Activated CD4-positive, alpha-beta memory T cell treated with anti-CD3 and anti-CD28 coated beads for 36 hours (primary cell): ENCODE data around the gene GKN2. TPM values are rescaled to one million over a fixed set of nuclear protein-coding genes. Genes with fewer than 3 reads are reported as not detected.
"Not testable (repeated sequence)": the region's sequence is repeated elsewhere in the genome, so short reads cannot be mapped to it uniquely, and the experiment has no call there.

Experiments used
- CTCF ChIA-PET: fragments of 350-600 bp; sonication (Branson Sonifier 250); formaldehyde crosslinking; loops from one replicate; lab custom pipeline; 2021; ENCODE audit warnings: antibody characterized with exemption, inconsistent platforms; lab: Charles Lee
- POLR2A ChIA-PET: fragments of 350-600 bp; sonication (Branson Sonifier 250); formaldehyde crosslinking; loops from one replicate; lab custom pipeline; 2021; ENCODE audit warnings: antibody characterized with exemption; lab: Charles Lee
- DNase-seq: peaks from one replicate; pipeline ENCODE4 v3.0.0-alpha.2; 2020
- H3K27ac Mint-ChIP-seq: one replicate; pipeline ENCODE4 v1.8.0; 2021; ENCODE audit warnings: mixed read lengths
- H3K27me3 Mint-ChIP-seq: one replicate; pipeline ENCODE4 v1.8.0; 2021; ENCODE audit warnings: mixed read lengths
- H3K36me3 Mint-ChIP-seq: one replicate; pipeline ENCODE4 v1.8.0; 2021; ENCODE audit warnings: mixed read lengths
- H3K4me1 Mint-ChIP-seq: one replicate; pipeline ENCODE4 v1.8.0; 2021; ENCODE audit warnings: low read depth, mixed read lengths
- H3K4me3 Mint-ChIP-seq: one replicate; pipeline ENCODE4 v1.8.0; 2021; ENCODE audit warnings: mild to moderate bottlenecking, mixed read lengths
- H3K9me3 Mint-ChIP-seq: one replicate; pipeline ENCODE4 v1.8.0; 2021; ENCODE audit warnings: mixed read lengths
- intact Hi-C: fragments of 100-400 bp; cut with micrococcal nuclease; formaldehyde crosslinking; loops from one replicate; pipeline ENCODE4 v1.15.1; 2023
- total RNA-seq, 2 experiments: library from RNA; stranded (reverse); gene quantifications; one replicate each; pipeline ENCODE4 v1.2.3, GENCODE V29; 2021

GKN2 gene
- total RNA-seq, 2 experiments from 2014 or later = not detected

- CTCF ChIA-PET, H3K27me3 Mint-ChIP-seq, POLR2A ChIA-PET, H3K4me1 Mint-ChIP-seq, H3K27ac Mint-ChIP-seq, DNase-seq, intact Hi-C loops, H3K4me3 Mint-ChIP-seq, H3K36me3 Mint-ChIP-seq, H3K9me3 Mint-ChIP-seq: not testable (repeated sequence)
These were observed 2.7 kb upstream of the GKN2 start for GRCh38 chr2:68955432-68955831.

DNA sequence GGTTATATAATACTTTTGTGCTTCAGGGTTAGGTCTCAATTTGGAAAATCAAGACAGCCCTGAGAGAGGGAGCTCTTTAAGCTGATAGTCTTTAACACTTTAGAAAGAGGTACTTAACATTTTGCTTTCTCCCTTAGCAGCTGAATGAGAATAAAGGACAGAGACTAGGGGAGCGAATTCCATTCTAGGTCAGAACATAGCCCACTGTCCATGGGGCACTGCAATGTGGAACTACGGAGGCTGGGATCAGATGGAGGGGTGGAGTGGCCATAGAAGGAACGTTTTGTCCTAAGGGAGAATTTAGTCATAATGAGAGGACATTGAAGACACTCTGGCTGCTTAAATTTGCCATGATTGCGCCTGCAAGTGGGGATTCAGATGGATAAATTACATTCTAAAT, 794 bp downstream of the GKN2 start:
- H3K4me1 Mint-ChIP-seq = no peaks in the 10 kb centered on the region
- no peaks in the 10 kb centered on the region for H3K36me3 Mint-ChIP-seq
- H3K27ac Mint-ChIP-seq = no peak overlapping the region
- H3K4me3 Mint-ChIP-seq = no peak overlapping the region
- DNase-seq = no peak
- H3K27me3 Mint-ChIP-seq = peaks cover 7% of the 10 kb centered on the region
- H3K9me3 Mint-ChIP-seq = no peaks in the 10 kb centered on the region
- intact Hi-C loops = no loop called here
- ChIA-PET CTCF (interaction anchor here (2.7 kb wide), 1 partner anchor 9 kb away, joined by 12 read pairs; no protein-coding TSS in a partner anchor), POLR2A (no interaction called here)

DNA sequence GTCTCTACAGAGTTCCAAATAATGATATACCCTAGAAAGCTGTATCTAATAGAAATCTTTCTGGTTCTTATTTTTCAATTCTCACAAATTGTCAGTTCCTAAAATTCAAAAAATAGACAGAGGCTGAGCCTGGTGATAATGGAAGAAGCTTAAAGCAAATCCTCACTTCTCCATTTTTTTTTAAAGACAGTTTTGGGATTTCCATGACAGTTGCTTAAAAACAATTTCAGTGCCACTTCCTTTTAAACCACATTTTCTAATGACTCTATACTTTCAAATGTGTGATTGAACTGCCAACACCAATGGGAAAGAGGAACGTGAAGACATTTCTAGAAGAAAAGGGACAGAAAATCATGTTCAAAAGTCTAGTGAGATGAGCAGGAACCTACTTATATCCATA, 4.0 kb downstream of the GKN2 start:
- no peak for DNase-seq
- peaks cover 15% of the 10 kb centered on the region for H3K27me3 Mint-ChIP-seq
- H3K9me3 Mint-ChIP-seq = no peaks in the 10 kb centered on the region
- H3K4me1 Mint-ChIP-seq = no peaks in the 10 kb centered on the region
- intact Hi-C loops = no loop called here
- no peak overlapping the region for H3K4me3 Mint-ChIP-seq
- CTCF ChIA-PET = no interaction called here
- H3K27ac Mint-ChIP-seq = no peak overlapping the region
- H3K36me3 Mint-ChIP-seq = no peaks in the 10 kb centered on the region
- POLR2A ChIA-PET = no interaction called here

- H3K36me3 Mint-ChIP-seq = no peaks in the 10 kb centered on the region
- H3K27ac Mint-ChIP-seq = no peak overlapping the region
- intact Hi-C loops = no loop called here
- no peak overlapping the region for H3K4me3 Mint-ChIP-seq
- ChIA-PET CTCF (no interaction called here), POLR2A (no interaction called here)
- no peaks in the 10 kb centered on the region for H3K9me3 Mint-ChIP-seq
- no peaks in the 10 kb centered on the region for H3K4me1 Mint-ChIP-seq
- DNase-seq = no peak
- peaks cover 27% of the 10 kb centered on the region for H3K27me3 Mint-ChIP-seq
These were observed 6.6 kb downstream of the GKN2 start for GRCh38 chr2:68946117-68946516.

DNA sequence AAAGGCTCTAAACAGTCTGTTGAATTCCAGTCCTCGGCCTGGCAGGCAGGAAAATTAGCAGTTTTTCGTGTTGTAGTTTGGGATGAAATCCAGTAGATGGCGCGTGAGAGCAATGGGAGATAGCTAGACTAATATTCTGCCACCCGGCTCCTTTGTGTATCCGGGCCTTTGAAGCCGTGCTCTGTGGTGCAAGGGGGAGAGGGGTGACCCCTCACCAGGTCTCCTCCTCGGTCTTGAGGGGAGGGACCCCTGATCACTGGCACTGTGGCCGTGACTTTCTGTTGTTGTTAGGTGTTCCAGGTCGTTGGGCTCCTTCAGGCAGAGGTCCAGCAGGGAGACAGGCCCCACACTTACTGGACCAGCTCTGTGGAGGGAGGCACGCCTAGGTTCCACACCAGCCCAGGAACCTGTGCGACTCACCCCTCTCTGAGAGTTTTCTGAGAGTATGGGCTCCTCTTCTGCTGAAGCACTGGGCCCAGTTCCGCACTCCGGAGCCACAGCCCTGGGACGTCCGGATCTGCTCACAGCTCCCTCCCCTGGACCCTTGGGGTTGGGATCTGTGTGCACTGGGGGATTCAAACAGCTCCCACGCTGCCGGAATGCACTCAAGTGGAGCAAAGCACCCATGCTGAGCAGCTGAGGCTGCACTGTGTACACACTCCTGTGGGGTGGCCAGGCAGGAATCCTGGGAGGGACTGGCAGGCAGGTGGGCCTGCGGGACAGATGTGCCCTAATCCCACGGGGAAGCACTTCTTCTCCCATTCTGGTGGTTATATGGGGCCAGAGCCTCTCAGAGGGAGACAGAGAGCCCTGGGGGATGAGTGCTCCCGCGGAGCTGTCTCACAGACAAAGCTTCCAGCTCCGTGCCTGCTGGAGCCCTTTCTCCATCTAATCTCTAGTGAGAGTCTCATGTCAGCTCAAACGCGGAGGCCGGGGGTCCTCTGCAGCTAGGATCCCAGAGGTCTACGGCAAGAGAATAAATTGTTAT, 8.8 kb downstream of the GKN2 start:
- Mint-ChIP-seq H3K27me3 (peaks cover 32% of the 10 kb centered on the region), H3K9me3 (peaks cover 5% of the 10 kb centered on the region), H3K36me3 (no peaks in the 10 kb centered on the region), H3K4me3 (no peak overlapping the region), H3K27ac (no peak overlapping the region), H3K4me1 (peaks cover 8% of the 10 kb centered on the region)
- intact Hi-C loops = loop anchor here (1.0 kb wide), 2 partner anchors 69 to 363 kb away; partner anchors contain the start of gene ANTXR1
- peak; percentile 58 for DNase-seq
- ChIA-PET CTCF (interaction anchor here (0.6 to 3.0 kb wide), 42 partner anchors 9 to 502 kb away, joined by 3 to 24 read pairs (median 4); partner anchors contain the start of genes ANTXR1 and GKN2), POLR2A (no interaction called here)

GRCh38 chr2:68942827-68943226, 9.9 kb downstream of the GKN2 start:
- peaks cover 8% of the 10 kb centered on the region for H3K4me1 Mint-ChIP-seq
- intact Hi-C loops = loop anchor here (1.0 kb wide), 2 partner anchors 70 to 364 kb away; partner anchors contain the start of gene ANTXR1

DNA sequence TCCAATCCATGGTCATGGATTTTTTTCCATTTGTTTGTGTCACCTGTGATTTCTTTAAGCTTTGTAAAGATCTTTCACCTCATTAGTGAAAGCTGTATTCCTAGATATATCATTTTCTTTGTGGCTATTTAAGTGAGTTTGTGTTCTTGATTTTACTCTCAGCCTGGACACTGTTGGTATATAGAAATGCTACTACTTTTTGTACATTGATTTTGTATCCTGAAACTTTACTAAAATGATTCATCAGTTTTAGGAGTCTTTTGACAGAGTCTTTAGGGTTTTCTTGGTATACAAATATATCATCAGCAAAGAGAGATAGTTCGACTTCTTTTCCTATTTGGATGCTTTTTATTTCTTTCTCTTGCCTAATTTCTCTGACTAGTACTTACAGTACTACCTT, 12.3 kb downstream of the GKN2 start:
- no peak for DNase-seq
- Mint-ChIP-seq H3K27me3 (peaks cover 27% of the 10 kb centered on the region), H3K27ac (no peak overlapping the region), H3K4me3 (no peak overlapping the region), H3K4me1 (peaks cover 8% of the 10 kb centered on the region), H3K9me3 (peaks cover 5% of the 10 kb centered on the region), H3K36me3 (no peaks in the 10 kb centered on the region)
- intact Hi-C loops = loop anchor here (2.0 kb wide), 1 partner anchor 32 kb away; no protein-coding TSS in a partner anchor
- ChIA-PET POLR2A (no interaction called here), CTCF (interaction anchor here (0.6 to 1.9 kb wide), 3 partner anchors 13 to 152 kb away, joined by 3 to 9 read pairs (median 4); no protein-coding TSS in a partner anchor)

More at GRCh38 chr2:68942827-68943226, 9.9 kb downstream of the GKN2 start:
- Mint-ChIP-seq H3K36me3 (no peaks in the 10 kb centered on the region), H3K4me3 (no peak overlapping the region), H3K27me3 (peaks cover 35% of the 10 kb centered on the region), H3K9me3 (peaks cover 5% of the 10 kb centered on the region), H3K27ac (no peak overlapping the region)
- no peak for DNase-seq
- ChIA-PET POLR2A (no interaction called here), CTCF (interaction anchor here (0.6 to 3.0 kb wide), 34 partner anchors 8 to 501 kb away, joined by 3 to 24 read pairs (median 4); partner anchors contain the start of gene GKN2)

DNA sequence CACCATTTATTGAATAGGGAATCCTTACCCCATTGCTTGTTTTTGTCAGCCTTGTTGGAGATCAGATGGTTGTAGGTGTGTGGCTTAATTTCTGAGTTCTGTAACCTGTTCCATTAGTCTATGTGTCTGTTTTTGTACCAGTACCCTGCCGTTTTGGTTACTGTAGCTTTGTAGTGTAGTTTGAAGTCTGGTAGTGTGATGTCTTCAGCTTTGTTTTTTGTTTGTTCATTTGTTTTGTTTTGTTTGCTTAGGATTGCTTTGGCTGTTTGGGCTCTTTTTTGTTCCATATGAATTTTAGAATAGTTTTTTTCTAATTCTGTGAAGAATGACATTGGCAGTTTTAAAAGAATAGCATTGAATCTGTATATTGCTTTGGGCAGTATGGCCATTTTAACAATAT, 12.7 kb downstream of the GKN2 start:
- Mint-ChIP-seq H3K4me3 (no peak overlapping the region), H3K27ac (no peak overlapping the region), H3K9me3 (peaks cover 5% of the 10 kb centered on the region), H3K36me3 (no peaks in the 10 kb centered on the region), H3K27me3 (peaks cover 27% of the 10 kb centered on the region), H3K4me1 (peaks cover 8% of the 10 kb centered on the region)
- intact Hi-C loops = loop anchor here (2.0 kb wide), 1 partner anchor 31 kb away; no protein-coding TSS in a partner anchor
- POLR2A ChIA-PET = no interaction called here
- DNase-seq = no peak
- CTCF ChIA-PET = interaction anchor here (0.6 to 1.9 kb wide), 3 partner anchors 14 to 151 kb away, joined by 3 to 9 read pairs (median 4); no protein-coding TSS in a partner anchor

GRCh38 chr2:68938938-68939337, 13.8 kb downstream of the GKN2 start:
- H3K27me3 Mint-ChIP-seq = peaks cover 25% of the 10 kb centered on the region
- no peak overlapping the region for H3K4me3 Mint-ChIP-seq

GRCh38 chr2:68937346-68938055, 15.2 kb downstream of the GKN2 start:
- ChIA-PET CTCF (interaction anchor here (1.0 kb wide), 1 partner anchor 13 kb away, joined by 4 read pairs; no protein-coding TSS in a partner anchor), POLR2A (interaction anchor here (0.6 kb wide), 1 partner anchor 11 kb away, joined by 3 read pairs; no protein-coding TSS in a partner anchor)
- intact Hi-C loops = no loop called here
- Mint-ChIP-seq H3K9me3 (peaks cover 5% of the 10 kb centered on the region), H3K27me3 (peaks cover 19% of the 10 kb centered on the region), H3K4me3 (no peak overlapping the region), H3K4me1 (peaks cover 8% of the 10 kb centered on the region), H3K36me3 (no peaks in the 10 kb centered on the region), H3K27ac (no peak overlapping the region)
- no peak for DNase-seq

More at GRCh38 chr2:68938938-68939337, 13.8 kb downstream of the GKN2 start:
- intact Hi-C loops = no loop called here
- H3K9me3 Mint-ChIP-seq = peaks cover 5% of the 10 kb centered on the region
- no peaks in the 10 kb centered on the region for H3K36me3 Mint-ChIP-seq
- no peak overlapping the region for H3K27ac Mint-ChIP-seq
- peaks cover 8% of the 10 kb centered on the region for H3K4me1 Mint-ChIP-seq
- POLR2A ChIA-PET = no interaction called here
- no peak for DNase-seq
- CTCF ChIA-PET = no interaction called here

GRCh38 chr2:68936889-68937288, 15.8 kb downstream of the GKN2 start:
- Mint-ChIP-seq H3K4me1 (peaks cover 8% of the 10 kb centered on the region), H3K9me3 (peaks cover 5% of the 10 kb centered on the region), H3K27me3 (peaks cover 16% of the 10 kb centered on the region), H3K36me3 (no peaks in the 10 kb centered on the region), H3K4me3 (no peak overlapping the region), H3K27ac (no peak overlapping the region)
- intact Hi-C loops = no loop called here
- ChIA-PET CTCF (interaction anchor here (1.0 to 1.1 kb wide), 2 partner anchors 11 to 12 kb away, joined by 4 read pairs; no protein-coding TSS in a partner anchor), POLR2A (no interaction called here)
- DNase-seq = no peak
